ENCODE measurements around the gene HERC2.

The HERC2 gene

DNA sequence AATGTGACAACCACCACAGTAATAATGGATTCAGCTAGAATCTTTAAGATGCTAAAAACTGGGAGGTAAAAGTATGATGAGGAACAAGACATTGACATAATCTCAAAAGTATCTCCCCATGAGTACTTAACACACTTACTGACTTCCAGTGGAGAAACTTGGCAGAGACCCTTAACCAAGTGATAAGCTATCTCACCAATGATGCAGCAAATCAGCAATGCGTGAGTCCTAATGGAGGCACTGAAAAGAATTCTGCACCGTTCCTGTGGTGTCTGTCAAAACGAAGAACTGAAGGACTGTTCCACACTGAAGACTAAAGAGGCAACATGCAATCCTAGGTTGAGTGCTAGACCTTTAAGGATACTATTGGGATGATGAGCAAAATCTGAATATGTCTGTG is 154.9 kb downstream of the HERC2 start:
- TF ChIP-seq TAF1 (IDR thresholded peaks at IDR 0.05; ENCODE audit: borderline replicate concordance, insufficient read depth, low read length) (no peak), REST (IDR thresholded peaks at IDR 0.05; ENCODE audit: insufficient read depth in 1 of 2, low read depth in 2 of 2, low read length in 2 of 2) (no peak), POLR2AphosphoS5 (IDR thresholded peaks at IDR 0.05; ENCODE audit: low read depth, low read length) (no peak), SIN3A (IDR thresholded peaks at IDR 0.05; ENCODE audit: borderline replicate concordance, insufficient read depth, low read length) (no peak), FOXP2 (optimal IDR thresholded peaks at IDR 0.05; ENCODE audit: borderline replicate concordance, extremely low read depth, extremely low read length, insufficient read depth) (no peak)

- no peak for TF ChIP-seq POLR2AphosphoS5 (IDR thresholded peaks at IDR 0.05; ENCODE audit: low read depth, low read length)
- no peak for TF ChIP-seq SIN3A (IDR thresholded peaks at IDR 0.05; ENCODE audit: borderline replicate concordance, insufficient read depth, low read length)
- no peak for TF ChIP-seq TAF1 (IDR thresholded peaks at IDR 0.05; ENCODE audit: borderline replicate concordance, insufficient read depth, low read length)
- TF ChIP-seq FOXP2 (optimal IDR thresholded peaks at IDR 0.05; ENCODE audit: borderline replicate concordance, extremely low read depth, extremely low read length, insufficient read depth): no peak
- no peak for TF ChIP-seq REST (IDR thresholded peaks at IDR 0.05; ENCODE audit: insufficient read depth in 1 of 2, low read depth in 2 of 2, low read length in 2 of 2)
These were observed 156.2 kb downstream of the HERC2 start for GRCh38 chr15:28165791-28166190.

DNA sequence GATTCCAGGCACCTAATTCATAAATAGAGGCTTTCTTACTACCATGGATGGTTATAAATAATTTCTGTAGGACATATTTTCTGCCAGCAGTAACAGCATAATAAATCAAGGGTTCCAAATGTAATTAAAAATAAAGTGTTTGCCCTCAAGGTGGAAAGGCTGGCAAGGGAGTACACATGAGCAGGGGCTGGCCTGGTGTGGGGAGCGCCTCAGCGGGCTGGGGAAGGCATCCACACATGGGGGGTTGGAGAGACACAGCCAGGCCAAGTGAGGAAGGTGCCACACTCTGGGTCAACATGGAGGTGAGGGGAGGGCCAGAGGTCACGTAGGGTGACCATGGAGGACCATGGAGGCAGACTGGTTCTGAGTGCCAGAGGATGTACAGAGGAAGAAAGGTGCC is 157.1 kb downstream of the HERC2 start:
- TF ChIP-seq SIN3A (IDR thresholded peaks at IDR 0.05; ENCODE audit: borderline replicate concordance, insufficient read depth, low read length): no peak
- TF ChIP-seq REST (IDR thresholded peaks at IDR 0.05; ENCODE audit: insufficient read depth in 1 of 2, low read depth in 2 of 2, low read length in 2 of 2): no peak
- TF ChIP-seq FOXP2 (optimal IDR thresholded peaks at IDR 0.05; ENCODE audit: borderline replicate concordance, extremely low read depth, extremely low read length, insufficient read depth): no peak
- no peak for TF ChIP-seq POLR2AphosphoS5 (IDR thresholded peaks at IDR 0.05; ENCODE audit: low read depth, low read length)
- TF ChIP-seq TAF1 (IDR thresholded peaks at IDR 0.05; ENCODE audit: borderline replicate concordance, insufficient read depth, low read length): no peak

DNA sequence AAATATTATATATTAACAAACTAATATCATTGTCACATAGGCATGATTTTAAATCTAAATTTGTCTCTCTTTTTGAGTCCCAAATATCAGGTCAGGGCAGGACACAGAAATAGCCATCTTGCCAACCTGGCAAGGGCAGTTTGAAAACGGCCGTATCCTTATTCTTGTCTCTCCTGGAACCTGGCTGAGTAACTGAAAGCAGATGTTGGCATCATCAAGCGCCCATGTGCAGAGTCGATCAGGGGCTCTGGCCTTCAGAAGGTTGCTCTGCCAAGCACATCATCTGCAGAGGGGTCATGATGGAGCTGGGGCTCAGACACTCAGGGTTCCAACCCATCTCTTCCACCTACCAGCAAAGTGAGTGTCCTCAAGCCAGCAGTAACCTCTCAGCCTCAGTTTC is 167.7 kb downstream of the HERC2 start:
- TF ChIP-seq FOXP2 (optimal IDR thresholded peaks at IDR 0.05; ENCODE audit: borderline replicate concordance, extremely low read depth, extremely low read length, insufficient read depth): no peak
- no peak for TF ChIP-seq REST (IDR thresholded peaks at IDR 0.05; ENCODE audit: insufficient read depth in 1 of 2, low read depth in 2 of 2, low read length in 2 of 2)
- no peak for TF ChIP-seq POLR2AphosphoS5 (IDR thresholded peaks at IDR 0.05; ENCODE audit: low read depth, low read length)
- TF ChIP-seq TAF1 (IDR thresholded peaks at IDR 0.05; ENCODE audit: borderline replicate concordance, insufficient read depth, low read length): no peak
- TF ChIP-seq SIN3A (IDR thresholded peaks at IDR 0.05; ENCODE audit: borderline replicate concordance, insufficient read depth, low read length): no peak

Measured in PFSK-1 (cell line).